Kidney tubule cell (primary cell): ENCODE data around the gene DENND1A.

Experiments
- DNase-seq: peaks from one replicate; pipeline ENCODE4 v3.0.0-alpha.2; 2018; ENCODE audit warnings: low spot score

Gene DENND1A

GRCh38 chr9:123863164-123863855 is 66.6 kb downstream of the DENND1A start:
- no peak for DNase-seq

- DNase-seq, result no peak
Observed at GRCh38 chr9:123861756-123862120, 68.2 kb downstream of the DENND1A start.

GRCh38 chr9:123861086-123861755 is 68.7 kb downstream of the DENND1A start:
- DNase-seq, result no peak

GRCh38 chr9:123860603-123861002 is 69.3 kb downstream of the DENND1A start:
- no peak for DNase-seq

DNA sequence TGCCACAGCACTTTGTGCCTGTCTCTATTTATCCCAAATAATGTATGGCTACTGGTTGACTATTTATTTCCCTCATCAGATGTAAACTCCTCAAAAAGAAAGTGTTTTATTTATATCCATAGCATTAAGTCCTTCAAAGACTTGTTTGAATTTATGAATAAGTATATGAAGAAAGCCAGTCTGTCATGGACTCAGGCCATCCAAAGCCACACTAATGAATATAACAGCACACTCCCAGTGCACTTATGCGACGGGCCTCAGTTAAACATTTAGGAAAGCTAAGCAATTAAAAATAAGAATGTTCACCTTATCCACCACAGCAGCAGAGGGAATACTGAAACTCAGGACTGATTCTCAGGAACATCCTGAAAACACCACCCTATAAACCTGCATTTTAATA is 77.5 kb downstream of the DENND1A start:
- no peak for DNase-seq

- no peak for DNase-seq
Observed at GRCh38 chr9:123851851-123852250, 78.1 kb downstream of the DENND1A start.

GRCh38 chr9:123848447-123849085 is 81.4 kb downstream of the DENND1A start:
- DNase-seq, result no peak

- DNase-seq, result no peak
Observed at GRCh38 chr9:123846966-123847365, 83.0 kb downstream of the DENND1A start.

DNA sequence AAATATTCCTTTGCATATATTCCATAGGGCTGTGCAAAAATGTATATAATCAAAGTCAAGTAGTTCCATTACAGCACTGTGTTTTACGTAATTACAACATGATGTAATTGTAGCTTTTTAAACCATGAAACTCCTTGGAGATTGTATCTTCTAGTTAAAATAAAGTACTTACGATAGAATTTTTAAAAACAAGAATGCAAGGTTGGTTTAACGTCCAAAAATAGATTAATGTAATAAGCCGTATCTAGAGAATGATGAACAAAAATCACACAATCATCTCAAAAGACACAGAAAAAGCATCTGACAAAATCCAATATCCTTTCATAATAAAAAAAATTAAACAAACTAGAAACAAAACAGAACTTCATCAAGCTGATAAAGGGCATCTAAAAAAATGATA is 86.2 kb downstream of the DENND1A start:
- no peak for DNase-seq

- DNase-seq, result no peak
Observed at GRCh38 chr9:123835821-123836220, 94.1 kb downstream of the DENND1A start.

GRCh38 chr9:123834889-123835562 is 94.9 kb downstream of the DENND1A start:
- DNase-seq, result peak; percentile 53

GRCh38 chr9:123834218-123834888 is 95.6 kb downstream of the DENND1A start:
- DNase-seq, result peak; percentile 9

GRCh38 chr9:123832858-123833650 is 96.9 kb downstream of the DENND1A start:
- DNase-seq, result no peak

GRCh38 chr9:123832176-123832575 is 97.8 kb downstream of the DENND1A start:
- DNase-seq, result no peak

DNA sequence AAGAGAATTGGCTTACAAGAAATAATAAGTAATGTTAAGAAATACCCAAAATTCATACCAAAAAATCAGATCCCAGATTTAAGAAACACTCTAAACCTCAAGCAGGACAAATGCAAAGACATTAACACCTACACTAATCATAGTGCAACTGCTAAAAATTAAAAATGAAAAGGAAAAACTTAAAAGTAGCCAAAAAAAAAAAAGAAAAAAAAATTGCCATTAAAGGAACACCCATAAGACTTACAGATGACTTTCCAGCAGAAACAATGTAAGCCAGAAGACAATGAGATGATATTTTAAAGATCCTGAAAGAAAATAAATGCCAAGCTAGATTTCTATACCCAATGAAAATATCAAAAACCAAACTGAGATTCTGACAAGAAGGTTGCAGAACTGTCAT is 101.5 kb downstream of the DENND1A start:
- no peak for DNase-seq

DNA sequence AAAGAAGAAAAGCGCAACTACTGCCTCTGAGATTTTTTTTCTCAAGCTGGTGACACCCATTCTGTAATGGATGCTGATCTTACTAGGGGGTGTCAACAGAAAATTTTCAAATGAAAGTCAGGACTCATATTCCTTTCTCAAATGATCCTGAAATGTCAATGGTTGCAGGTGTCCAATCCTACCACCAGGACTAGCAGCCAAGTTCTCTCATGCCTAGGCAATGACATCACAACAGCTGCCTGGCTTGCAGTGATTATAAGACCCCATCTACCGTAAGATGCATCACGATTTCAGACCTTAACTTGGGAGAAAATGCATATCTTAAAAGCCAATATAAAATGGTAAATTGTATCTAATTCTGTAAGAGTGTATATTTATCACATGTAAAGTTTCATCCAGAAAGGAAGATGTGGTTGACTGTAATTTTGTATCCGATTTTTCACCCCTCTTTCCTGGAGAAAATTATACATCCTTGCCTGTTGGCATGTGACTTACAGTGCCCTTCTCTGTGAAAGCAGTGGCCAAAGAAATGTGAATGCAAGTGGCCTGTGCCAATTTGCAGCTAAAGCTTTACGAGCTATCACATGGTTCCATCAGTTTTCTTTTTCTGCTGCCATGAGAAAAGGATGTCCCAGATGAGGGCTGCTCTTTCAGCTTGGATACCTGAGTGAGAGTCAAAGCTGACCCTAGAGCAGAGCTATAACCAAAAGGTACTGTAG is 104.4 kb downstream of the DENND1A start:
- peak; percentile 17 for DNase-seq

DNA sequence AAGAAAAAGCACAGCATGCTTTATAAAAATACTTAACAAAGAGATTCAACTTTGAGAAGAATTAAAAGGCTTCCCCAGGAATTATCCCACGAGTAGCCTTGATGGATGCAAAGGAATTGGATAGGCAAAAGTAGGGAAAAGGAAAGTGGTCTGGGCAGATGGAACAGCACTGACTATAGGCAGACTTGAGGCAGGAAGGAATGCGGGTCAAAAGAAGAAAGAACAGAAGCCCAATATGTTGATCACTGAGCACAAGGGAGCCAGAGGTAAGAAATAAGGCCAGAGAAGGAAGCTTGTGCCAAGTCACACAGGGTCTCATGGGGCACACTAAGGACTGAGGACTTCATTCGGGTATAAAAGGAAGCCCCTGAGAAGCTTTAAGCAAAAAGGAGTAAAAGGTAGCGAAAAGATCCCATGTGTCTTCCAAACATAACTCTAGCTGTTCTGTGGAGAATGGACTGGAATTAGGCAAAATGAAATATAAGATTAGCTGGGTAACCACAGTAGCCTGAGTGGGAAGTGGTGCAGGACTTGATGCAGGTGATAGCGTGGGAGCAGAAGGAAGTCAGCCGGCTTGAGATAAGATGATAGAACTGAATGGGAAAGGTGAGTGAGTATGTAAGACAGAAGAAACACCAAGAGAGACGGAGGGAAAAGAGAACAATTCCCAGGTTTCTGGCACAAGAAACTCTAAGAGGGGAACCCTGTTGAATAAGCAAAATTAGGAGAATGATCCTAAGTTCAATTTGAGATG is 106.6 kb downstream of the DENND1A start:
- no peak for DNase-seq

DNA sequence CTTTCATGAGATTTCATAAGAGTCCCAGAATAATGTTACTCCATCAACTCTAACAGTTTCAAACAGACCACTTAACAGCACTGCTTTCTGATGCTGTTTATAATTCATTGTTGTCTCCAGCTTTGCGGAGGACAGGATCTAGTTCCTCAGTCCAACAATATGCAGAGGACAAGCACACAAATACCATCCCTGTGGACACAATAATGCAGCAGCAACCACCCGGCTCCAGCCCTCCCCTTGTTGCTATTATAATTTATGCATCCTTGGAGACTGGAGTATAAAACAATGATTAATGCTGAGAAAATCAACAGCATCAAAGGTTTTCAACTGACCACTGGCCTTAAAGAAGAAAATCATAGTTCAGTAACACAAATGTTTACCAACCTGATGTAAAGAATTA is 108.3 kb downstream of the DENND1A start:
- DNase-seq, result no peak

DNA sequence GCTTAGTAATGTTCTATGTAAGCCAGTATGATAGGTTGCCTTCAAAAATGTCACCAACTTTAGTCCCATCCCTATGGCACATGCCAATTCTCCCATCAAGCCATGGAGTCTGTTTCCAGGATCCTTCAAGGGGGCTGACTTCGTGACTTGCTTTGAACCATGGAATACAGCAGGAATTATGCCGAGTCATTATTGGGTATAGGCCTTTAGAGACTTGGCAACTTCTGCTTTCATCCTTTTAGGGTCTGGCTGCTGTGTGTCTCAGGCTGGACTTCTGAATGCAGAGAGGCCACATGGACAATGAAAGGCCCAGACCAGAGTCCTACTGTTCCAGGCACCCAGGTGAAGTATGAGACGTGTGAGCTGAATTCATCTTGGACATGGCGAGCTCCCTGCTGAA is 109.8 kb downstream of the DENND1A start:
- DNase-seq, result no peak
